Measurements from ENCODE around the gene STARD3.

STARD3 gene

DNA sequence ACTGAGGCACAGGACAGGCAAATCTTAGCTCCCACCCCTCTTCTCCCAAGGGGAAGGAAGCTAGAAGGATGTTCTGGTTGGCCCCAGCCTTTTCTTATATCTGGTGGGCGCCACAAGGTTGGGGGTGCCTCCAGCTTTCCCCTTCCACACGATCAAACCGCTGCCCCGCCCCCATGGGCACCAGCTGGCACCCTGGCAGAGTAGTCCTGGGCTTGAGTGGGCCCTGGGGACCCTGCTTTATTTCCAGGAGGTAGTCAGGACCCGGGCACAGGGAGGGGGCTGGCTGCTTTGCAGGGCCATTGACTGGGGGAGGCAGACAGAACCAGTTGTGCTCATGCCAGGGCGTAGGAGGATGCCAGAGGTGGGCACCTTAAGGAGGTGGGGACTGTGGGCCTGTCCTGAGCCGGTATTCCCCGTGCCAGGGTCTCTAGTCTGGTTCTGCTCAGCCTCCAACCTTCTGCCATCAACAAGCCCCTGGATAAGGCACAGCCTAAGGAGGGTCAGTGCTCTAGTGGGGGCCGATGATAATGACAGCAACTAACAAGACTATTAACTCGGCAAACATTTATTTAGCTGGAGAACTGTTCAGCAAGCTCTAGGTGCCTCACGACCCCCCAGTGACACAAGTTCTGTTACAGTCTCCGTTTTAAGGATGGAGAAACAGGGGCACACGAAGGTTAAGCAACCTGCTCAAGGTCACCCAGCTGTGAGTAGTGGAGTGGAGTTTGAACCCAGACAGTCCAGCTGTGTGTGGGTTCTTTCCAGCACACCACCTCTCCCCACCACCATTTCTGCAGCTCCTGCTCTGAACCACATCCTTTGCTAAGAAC is 17.8 kb upstream of the STARD3 start:
- DNase-seq, result no peak

DNA sequence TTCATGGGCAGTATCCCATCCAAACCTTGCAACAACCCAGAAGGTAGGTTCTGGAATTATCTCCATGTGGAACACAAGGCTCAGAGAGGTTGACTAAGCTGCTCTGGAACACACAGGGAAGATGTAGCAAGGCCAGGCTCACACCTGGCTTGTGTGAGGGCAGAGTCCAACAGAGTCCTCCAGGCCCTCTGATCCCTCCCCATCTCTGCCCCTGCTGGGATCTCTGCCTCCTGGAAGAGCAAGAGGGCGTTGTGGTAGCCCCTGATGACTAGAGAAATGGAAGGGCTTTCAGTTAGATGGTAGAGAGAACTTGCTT is 17.2 kb upstream of the STARD3 start:
- DNase-seq, result no peak

DNA sequence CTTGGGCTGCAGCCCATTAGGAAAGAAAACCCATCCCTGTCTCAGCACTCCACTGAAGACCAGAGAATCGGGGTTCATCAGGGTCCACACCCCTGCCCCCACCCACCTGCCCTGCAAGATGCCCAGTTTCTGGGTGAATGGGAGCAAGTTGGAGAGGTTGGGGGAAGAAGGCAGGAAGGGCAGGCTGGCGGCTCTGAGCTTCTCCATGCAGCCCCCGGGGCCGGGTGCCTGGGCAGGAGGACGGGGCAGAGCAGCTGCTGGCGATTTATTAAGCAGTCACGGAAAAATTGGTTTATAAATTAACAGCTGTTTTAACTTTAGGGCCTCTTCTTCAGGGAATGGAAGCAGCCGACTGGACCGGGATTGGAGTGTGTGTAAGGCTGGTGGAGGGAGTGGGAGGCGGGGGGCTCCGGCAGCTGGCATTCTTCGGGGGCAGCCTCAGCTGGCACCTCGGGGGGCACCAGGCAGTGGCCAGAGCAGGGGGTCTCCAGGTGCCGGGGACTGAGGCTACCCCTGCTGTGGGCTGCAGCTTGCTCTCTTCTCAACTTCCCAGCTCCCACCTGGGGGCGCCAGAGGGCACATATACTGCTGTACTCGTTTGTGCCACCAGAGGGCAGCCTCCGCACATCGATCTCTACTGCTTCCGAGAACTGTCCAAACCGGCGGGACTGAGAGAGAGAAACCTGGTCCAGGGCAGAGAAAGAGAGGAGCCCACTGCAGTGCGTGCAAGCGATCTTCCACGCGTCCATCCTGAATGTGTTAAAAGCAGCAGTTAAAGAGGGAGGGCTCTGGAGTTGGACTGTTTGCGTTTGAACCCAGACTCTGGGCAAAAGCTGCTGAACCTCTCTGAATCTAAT is 15.2 kb upstream of the STARD3 start:
- DNase-seq, result peak; percentile 91

DNA sequence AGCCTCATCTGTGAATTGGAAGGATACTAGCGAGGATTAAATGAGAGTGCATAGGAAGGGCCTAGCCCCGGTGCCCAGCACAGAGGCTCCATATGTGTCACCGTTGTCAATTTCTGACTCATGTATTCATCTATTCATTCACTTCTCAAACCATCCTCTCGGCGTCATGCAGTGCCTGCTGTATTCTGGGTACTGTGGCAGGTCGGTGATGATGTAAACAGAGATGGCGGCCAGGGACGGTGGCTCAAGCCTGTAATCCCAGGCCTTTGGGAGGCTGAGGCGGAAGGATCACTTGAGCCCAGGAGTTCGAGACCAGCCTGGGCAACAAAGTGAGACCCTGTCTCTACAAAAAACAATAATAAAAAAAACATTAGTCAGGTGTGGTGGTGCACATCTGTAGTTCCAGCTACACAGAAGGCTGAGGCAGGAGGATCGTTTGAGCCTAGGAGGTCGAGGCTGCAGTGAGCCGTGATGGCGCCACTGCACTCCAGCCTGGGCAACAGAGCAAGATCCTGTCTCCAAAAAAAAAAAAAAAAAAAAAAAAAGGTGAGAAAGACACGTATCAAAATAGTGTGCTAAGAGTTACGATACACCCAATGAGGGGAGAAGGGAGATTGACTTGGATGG is 14.5 kb upstream of the STARD3 start:
- no peak for DNase-seq

DNA sequence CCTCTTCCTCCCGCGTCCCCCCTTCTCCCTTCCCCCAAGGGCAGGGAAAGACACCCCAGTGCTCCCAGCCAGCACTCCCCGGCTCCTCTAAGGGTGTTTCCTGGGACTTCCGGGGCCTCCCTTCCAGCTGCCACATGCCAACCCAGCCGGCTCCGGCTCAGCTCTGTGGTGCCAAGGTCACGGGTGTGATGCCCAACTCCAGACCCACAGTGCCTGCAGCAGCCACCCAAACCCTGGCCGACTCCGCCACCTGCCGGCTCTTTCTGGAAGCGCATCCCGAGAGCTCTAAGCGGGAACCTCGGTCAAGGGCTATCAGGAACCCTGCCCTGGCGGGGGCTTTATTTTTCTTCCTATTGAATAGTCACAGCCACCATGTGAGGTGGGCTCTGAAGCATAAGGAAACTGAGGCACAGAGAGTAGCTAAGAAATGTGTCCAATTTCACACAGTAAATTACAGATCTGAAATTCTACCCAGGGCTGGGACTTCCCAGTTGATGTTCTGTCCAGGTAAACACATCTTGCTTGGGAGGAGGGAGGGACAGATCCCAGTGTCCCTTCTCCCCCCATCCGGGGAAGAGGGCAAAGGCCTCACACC is 13.5 kb upstream of the STARD3 start:
- DNase-seq, result peak; percentile 65

DNA sequence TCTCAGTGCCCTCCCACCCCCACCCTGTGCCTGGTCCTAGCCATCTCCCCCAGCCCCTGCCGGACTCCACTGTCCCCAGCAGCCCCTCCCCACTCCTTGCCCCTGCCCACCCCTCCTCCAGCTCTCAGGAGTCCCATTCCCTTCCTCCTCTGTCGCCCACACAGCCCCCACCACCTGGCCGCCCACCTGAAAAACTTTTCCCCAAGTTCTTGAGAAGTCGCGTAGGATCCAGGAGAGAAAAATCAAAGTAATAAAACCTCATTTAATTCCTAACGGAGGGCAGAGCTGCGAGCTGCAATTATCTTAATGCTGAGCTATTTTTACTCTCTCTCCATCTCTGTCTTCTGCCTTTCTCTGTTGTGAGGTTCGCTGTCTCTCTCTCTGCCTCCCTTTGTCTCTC is 12.6 kb upstream of the STARD3 start:
- no peak for DNase-seq

DNA sequence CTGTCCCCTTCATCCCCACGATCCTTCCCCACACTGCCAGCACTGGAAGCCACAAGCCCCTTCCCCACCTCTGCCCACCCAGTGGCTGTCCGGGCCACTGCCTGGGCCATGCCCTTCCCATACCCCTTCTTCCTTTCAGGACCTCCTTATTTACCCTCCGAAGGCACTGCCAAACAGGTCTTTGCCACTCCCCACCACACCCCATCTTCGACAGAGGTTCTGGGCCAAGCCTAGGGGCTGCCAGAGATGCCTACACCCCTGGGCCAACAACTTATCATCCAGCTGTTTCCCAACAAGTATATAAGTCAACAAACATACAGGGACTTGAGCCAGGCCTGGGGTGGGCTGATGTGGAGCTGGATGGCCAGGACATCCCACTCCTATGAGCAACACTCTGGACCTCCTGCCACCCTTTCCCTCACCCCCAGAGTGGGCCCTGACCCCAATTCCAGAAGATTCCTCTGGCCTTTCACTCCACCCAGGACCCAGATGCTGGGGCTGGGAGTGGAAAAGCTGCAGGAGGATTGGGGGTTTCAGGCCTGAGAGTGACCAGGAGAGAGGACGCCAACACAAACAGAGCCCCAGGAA is 11.7 kb upstream of the STARD3 start:
- no peak for DNase-seq

DNA sequence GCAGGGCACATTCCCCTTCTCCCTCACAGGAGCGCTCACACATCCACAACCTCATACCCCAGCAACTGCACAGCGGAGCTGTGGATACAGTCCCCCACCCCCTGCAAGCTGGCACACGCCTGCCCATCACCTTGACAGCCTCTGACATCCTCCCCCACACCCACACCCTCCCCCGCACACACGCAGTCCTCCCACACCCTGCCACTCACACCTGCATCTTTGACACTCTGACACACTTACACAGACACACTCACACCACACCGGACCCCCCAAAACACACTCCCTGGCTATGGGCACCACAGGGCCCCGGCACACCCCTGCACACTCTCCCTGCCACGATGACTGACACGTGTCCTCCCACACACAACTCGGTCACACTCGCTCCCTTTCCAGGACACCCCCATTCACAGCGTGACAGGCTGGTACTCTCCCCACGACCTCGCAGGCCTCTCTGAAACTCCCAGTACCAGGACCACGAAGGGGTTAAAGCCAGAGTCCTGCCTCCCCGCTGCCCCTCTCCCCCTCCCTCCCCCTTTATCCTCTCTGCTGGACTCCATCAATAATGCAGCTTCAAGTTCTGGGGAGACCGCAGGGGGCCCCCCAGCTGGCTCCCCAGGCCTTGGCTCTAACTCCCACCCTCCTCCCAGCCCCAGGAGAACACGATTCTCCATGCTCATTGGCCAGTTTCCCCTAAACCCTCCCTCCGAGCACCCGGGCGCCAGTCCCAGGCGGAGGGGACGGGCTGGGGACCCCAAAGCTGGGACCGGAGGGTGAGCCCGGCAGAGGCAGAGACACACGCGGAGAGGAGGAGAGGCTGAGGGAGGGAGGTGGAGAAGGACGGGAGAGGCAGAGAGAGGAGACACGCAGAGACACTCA is 10.5 kb upstream of the STARD3 start, which contains the start of gene PPP1R1B:
TSS of gene PPP1R1B (plus strand) at position 782 of the 876 bp plus-strand sequence. CDS start 441 bp downstream, outside the sequence.
- DNase-seq, result no peak

DNA sequence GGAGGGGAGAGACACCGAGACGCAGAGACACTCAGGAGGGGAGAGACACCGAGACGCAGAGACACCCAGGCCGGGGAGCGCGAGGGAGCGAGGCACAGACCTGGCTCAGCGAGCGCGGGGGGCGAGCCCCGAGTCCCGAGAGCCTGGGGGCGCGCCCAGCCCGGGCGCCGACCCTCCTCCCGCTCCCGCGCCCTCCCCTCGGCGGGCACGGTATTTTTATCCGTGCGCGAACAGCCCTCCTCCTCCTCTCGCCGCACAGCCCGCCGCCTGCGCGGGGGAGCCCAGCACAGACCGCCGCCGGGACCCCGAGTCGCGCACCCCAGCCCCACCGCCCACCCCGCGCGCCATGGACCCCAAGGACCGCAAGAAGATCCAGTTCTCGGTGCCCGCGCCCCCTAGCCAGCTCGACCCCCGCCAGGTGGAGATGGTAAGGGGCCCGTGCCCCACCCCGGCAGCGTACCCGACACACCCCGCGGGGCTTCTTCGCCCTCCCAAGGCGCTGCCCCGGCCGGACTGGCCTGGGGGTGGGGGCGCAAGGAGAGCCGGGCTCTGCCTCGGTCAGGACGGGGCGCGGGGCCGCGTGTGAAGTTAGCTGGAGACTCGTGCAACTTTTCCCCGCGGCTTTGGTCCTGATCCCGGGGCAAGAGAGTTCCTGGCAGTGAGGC is 9.8 kb upstream of the STARD3 start:
- peak; percentile 60 for DNase-seq

DNA sequence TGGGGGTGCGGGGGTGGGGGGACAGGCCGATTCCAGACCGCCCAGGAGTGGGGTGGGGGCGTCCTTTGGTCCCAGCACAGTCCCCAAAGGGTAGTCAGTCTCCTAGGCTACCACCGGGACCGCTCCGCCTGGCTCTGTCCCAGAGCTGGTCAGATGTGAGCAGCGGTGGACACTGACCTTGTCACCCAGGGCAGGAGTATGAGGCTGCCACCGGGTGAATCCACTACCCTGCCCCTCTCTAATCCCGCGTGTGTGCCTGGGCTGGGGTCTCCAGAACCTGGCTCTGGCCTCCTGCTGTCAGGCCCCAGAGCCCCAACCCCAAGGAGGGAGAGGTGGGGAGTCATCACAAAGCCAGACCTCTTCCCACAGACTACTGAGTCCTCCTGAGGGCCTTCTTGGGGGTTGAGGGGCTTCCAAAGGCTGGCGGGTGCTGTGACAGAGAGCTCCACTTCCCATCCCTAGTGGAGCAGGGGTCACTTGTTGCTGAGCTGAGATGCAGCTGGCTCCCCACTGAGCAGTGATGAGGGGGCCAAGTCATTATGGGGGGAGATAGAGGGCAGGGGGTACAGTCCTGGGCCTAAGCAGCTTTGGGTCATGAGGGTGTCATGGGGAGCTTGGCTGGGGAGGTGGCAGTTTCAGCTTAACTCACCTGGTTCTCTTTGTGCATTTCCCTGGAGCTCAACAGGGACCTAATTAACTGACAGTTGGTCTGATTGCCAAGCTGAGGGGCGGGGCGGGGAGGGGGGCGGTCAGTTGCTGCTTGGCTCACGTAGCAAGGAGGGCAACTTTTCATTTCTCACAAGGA is 9.0 kb upstream of the STARD3 start:
- DNase-seq, result no peak

DNA sequence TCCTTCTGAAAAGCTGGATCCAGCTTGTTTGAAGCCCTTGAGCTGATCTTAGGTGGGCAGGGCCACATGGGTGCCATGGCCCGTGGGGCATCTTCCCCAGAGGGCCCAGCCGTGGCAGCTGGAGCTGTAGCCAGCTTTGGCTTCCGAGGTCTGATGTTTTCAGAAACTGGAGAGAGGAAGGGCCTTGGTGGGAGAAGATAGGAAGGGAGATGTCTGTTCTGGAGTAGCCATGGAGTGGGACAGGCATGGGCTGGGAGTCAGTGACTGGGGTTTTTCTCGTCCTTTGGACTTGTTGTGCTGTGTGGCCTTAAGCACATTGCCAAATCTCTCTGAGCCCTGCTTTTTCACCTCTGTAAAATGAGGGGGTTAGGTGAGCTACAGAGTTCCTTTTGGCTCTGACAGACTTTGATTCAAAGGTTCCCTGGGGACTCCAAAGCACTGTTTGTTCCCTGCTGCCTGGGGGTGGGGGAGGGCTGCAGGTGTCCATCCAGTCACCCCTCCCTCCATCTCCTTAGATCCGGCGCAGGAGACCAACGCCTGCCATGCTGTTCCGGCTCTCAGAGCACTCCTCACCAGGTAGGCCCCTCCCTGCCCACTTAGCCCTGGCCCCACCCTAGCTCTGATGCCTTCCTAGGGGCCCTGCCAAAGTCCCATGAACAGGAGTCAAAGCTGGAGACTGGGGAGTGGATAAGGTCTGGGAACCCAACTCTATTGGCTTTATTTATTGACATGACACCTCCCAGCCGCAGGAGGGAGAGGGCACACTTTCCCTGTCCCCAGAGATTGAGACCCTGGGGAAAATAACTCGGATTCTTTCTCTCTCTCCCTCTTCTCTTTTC is 8.1 kb upstream of the STARD3 start:
- no peak for DNase-seq

DNA sequence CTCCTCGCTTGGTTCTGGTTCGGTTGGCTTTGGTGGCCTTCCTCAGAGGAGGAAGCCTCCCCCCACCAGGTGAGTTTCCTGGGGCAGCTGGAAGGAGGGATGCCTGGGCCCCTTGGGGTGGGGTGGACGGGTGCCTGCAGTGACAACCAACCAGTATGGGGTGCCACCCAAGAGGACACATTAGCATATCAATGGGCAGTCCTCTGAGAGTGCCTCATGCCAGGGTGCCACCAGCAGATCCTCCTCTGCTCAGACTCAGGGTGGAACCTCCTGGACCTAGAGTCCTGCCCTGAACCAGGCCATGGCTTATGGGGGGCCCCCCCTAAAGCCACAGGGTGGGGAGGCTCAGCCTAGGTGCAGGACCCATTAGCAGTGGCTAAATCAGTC is 7.5 kb upstream of the STARD3 start:
- DNase-seq, result no peak

DNA sequence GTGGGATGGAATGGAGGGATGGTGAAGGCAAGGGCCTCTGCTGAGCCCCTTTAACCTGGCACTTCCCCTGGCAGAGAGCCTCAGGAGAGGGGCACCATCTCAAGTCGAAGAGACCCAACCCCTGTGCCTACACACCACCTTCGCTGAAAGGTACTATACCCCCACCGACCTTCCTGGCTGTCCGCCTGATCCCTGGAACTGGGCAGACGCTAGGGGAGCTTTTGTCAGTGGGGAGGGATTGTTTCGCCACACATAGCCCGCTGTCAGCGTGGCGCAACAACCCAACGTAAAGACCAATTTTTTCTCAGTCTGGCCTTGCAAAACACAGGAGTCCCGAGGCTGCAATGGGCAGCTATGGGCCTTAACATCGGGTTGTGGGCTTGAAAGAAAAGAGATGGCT is 7.0 kb upstream of the STARD3 start:
- no peak for DNase-seq

DNA sequence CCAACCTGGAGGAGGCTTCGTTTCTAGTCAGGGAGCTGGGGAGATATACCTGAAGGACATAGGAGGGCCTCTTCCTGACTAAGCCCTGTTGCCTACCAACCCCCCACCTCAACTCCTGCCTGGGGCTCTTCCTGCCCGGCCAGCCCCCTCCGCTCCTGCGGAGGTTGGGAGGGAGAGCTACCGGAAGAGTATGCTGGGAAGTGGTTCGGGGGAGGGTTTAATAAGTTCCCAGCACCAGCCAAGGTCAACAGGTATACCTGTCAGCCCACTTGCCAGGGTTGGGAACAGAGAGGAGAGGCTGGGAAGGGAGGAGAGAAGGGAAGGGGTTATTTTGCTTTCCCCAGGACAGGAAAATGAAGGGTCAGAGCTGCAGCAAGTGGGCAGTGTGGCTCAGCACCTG is 5.5 kb upstream of the STARD3 start:
- DNase-seq, result no peak

DNA sequence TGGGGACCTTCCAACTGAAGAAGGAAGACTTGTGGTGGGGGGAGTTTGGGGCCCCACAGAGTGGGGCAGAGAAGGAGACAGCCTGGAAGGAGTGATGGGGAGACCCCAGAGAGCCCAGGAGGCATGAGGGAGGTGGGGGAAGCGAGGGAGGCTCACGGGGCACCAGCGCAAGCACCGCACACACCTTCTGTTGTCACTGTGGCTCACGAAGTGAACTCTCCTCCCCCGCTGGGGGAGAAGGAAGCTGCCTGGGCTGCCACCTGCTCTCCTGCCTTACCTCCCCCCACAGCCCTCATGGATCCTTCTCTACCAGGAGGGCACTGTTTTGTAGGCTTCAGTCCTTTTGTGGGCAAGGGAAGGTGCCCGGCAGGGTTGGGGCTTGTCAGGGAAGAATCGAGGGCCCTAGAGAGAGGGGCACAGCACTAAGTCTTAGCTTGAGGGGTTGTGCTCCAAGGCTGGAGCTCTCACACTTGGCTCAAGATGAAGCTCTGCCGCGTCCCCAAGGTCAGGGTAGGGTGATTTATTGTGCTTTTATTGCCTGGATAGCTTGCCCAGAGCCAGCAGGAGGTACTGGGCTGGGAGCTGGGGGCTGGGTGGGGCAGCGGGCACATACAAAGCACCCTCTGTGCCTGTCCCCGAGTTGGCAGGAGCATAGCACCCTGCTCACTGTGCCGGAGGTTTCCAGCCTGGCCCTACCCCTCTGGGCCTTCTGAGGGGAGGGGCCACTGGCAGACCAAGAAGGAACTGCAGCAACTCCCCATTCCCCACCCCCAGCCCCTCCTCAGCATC is 4.6 kb upstream of the STARD3 start:
- DNase-seq, result peak; percentile 51

DNA sequence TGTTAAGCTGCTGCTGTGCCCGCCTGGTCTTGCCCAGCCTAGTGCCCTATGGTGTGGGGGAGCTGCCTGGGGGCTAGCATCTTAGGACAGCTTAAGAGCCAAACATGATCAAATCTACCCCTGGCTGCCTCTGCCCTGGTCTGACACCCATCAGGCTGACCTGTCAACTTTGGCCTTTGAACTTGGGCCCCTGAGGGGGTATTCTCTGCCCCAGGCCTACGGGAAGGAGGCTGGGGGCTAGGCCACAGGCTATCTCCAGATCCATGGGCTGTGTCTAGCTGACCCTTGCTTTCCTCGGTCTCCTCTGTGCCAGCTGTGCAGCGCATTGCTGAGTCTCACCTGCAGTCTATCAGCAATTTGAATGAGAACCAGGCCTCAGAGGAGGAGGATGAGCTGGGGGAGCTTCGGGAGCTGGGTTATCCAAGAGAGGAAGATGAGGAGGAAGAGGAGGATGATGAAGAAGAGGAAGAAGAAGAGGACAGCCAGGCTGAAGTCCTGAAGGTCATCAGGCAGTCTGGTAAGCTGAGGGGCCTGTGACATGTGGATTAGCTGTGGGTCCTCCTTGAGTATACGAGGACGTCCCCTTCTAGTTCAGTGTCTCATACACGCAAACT is 3.3 kb upstream of the STARD3 start:
- DNase-seq, result no peak

DNA sequence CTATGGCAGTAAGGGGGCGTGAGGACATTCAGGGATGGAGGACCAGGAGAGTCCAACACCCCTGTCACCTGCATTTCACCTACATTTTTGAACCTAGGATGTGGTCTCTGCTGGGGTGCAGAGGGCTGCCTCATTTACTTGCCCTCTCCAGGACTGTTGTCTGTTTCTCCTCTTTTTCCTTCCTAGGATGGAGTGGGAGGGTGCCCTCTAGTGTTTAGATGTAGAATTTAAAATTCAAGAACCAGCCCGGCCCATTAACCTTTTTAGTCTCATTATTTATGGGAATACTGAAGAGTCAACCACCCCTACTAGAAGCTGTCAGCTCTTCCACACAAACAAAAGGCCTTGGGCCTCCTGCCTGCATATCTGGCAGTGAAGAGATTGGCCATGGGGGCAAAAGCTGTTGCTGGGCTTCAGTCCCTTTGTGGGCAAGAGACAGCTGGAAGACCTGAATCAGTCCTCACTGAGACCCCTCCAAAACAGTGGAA is 2.5 kb upstream of the STARD3 start:
- peak; percentile 59 for DNase-seq

Measured in right kidney (tissue), 1 donor.